Femur (tissue), 1 donor: ENCODE results near the gene QRFP.

Experiments used
- DNase-seq: peaks from one replicate; pipeline ENCODE4 v3.0.0-alpha.2; 2017

Gene QRFP

DNA sequence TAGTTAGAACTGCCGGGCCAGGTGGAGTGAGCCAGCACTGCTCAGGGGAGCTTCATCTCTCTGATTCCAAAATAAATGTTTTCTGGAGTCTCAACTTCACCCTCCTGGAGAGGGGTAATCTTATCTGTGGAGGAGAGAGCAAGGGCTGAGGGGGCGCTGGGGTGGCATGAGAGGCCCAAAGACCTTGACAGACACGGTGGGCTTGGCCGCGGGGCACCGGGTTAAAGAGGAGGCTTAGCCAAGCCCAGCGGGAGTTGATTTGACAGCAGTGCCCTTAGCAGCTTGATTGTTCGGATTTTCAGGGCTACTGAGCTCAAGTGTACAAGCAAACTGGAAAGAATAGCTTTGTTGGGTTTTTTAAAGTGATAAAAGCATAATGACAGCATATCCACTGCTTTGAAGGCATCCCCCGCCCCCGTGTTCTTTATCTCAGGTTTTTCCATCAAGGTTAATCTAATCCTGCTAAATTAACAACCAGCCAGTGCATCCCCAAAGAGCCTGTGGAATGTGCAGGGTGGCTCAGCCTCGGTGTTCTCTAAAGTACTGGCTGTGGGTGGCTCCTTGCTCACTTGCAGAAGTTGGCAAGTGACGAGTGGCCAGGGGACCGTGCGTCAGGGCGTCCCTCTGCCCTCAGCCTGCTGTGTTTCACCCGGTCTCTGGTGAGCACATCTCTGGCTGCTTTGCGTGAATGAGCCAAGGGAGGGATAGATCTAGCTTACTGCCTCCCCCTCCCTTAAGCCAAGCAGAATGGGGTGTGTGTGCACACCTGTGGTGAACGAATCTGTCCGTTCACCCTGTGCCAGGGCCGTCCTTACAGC is 5.5 kb downstream of the QRFP start:
- no peak for DNase-seq

DNA sequence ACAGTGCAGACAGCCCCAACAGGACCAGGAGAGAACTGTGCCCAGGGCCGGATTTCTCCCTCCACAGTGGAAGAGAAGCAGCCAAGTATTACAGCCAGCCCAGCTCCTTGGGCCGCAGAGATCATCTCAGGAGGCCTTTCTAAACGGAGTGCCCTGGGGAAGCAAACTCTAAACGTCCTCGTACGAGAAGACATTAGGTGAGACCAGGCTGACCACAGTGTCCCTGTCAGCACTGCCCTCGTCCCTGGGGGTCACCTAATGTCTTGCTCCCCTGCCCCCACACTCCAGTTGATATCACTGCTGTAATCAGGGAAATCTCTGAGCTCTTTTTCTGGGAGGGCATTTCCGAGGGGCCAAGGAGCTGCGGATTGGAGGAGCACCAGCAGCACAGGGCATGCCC is 6.5 kb downstream of the QRFP start:
- DNase-seq = no peak

GRCh38 chr9:130888146-130888885 is 8.3 kb downstream of the QRFP start:
- DNase-seq = no peak

GRCh38 chr9:130887494-130888144 is 9.0 kb downstream of the QRFP start:
- DNase-seq = no peak

DNA sequence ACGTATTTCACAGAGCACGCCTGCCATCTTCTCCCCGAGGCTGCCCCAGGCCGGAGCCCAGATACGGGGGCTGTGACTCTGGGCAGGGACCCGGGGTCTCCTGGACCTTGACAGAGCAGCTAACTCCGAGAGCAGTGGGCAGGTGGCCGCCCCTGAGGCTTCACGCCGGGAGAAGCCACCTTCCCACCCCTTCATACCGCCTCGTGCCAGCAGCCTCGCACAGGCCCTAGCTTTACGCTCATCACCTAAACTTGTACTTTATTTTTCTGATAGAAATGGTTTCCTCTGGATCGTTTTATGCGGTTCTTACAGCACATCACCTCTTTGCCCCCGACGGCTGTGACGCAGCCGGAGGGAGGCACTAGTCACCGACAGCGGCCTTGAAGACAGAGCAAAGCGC is 9.6 kb downstream of the QRFP start:
- no peak for DNase-seq

GRCh38 chr9:130885484-130886375 is 10.9 kb downstream of the QRFP start:
- no peak for DNase-seq

DNA sequence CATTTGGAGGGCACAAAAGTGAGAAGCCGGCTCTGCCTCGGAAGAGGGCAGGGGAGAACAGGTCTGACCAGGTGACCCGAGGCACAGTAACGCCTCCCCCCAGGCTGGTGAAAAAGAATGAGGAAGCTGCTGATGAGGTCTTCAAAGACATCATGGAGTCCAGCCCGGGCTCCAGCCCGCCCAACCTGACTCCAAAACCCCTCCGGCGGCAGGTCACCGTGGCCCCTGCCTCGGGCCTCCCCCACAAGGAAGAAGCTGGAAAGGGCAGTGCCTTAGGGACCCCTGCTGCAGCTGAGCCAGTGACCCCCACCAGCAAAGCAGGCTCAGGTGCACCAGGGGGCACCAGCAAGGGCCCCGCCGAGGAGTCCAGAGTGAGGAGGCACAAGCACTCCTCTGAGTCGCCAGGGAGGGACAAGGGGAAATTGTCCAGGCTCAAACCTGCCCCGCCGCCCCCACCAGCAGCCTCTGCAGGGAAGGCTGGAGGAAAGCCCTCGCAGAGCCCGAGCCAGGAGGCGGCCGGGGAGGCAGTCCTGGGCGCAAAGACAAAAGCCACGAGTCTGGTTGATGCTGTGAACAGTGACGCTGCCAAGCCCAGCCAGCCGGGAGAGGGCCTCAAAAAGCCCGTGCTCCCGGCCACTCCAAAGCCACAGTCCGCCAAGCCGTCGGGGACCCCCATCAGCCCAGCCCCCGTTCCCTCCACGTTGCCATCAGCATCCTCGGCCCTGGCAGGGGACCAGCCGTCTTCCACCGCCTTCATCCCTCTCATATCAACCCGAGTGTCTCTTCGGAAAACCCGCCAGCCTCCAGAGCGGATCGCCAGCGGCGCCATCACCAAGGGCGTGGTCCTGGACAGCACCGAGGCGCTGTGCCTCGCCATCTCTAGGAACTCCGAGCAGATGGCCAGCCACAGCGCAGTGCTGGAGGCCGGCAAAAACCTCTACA is 11.8 kb downstream of the QRFP start:
- DNase-seq = no peak

DNA sequence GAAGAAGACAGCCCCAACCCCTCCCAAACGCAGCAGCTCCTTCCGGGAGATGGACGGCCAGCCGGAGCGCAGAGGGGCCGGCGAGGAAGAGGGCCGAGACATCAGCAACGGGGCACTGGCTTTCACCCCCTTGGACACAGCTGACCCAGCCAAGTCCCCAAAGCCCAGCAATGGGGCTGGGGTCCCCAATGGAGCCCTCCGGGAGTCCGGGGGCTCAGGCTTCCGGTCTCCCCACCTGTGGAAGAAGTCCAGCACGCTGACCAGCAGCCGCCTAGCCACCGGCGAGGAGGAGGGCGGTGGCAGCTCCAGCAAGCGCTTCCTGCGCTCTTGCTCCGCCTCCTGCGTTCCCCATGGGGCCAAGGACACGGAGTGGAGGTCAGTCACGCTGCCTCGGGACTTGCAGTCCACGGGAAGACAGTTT is 12.5 kb downstream of the QRFP start:
- DNase-seq = no peak

GRCh38 chr9:130883479-130883878 is 13.1 kb downstream of the QRFP start:
- no peak for DNase-seq

GRCh38 chr9:130882696-130883225 is 13.9 kb downstream of the QRFP start:
- no peak for DNase-seq

- no peak for DNase-seq
Measured at GRCh38 chr9:130881516-130881915, 15.1 kb downstream of the QRFP start.

- DNase-seq = no peak
Measured at GRCh38 chr9:130880599-130881220, 15.9 kb downstream of the QRFP start.

- no peak for DNase-seq
Measured at GRCh38 chr9:130879863-130880411, 16.7 kb downstream of the QRFP start.

GRCh38 chr9:130878295-130878694 is 18.3 kb downstream of the QRFP start:
- DNase-seq = no peak

GRCh38 chr9:130877300-130877699 is 19.3 kb downstream of the QRFP start:
- DNase-seq = no peak

DNA sequence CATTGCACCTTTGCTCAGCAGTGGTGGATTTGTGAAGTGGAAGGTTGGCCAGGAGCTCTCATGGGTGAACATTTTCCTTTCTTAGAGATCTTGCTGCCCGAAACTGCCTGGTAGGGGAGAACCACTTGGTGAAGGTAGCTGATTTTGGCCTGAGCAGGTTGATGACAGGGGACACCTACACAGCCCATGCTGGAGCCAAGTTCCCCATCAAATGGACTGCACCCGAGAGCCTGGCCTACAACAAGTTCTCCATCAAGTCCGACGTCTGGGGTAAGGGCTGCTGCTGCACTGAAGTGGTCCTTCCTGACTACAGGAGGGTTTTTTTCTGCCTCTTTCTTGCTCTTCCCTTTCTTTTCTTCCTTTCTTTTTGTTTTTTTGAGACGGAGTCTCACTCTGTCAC is 21.8 kb downstream of the QRFP start:
- DNase-seq = no peak

GRCh38 chr9:130873966-130874365 is 22.6 kb downstream of the QRFP start:
- DNase-seq = no peak

- DNase-seq = no peak
Measured at GRCh38 chr9:130872912-130873503, 23.6 kb downstream of the QRFP start.

GRCh38 chr9:130872508-130872907 is 24.1 kb downstream of the QRFP start:
- no peak for DNase-seq

GRCh38 chr9:130872093-130872492 is 24.5 kb downstream of the QRFP start:
- no peak for DNase-seq
